Colonic mucosa (tissue), 4 donors: ENCODE measurements around the gene TNS3. TPM values are rescaled to one million over a fixed set of nuclear protein-coding genes. Genes with fewer than 3 reads are reported as not detected.

Source experiments
- DNase-seq: peaks from one replicate; pipeline ENCODE4 v3.0.0-alpha.2; 2020
- H3K27ac ChIP-seq: fragments of 200-600 bp; one replicate; pipeline ENCODE4 v1.8.0; 2021
- H3K27me3 ChIP-seq: fragments of 200-600 bp; one replicate; pipeline ENCODE4 v1.8.0; 2021
- H3K36me3 ChIP-seq: fragments of 200-600 bp; one replicate; pipeline ENCODE4 v1.8.0; 2021
- H3K4me1 ChIP-seq: fragments of 200-600 bp; one replicate; pipeline ENCODE4 v1.8.0; 2021; ENCODE audit warnings: mild to moderate bottlenecking
- H3K4me3 ChIP-seq: fragments of 200-600 bp; one replicate; pipeline ENCODE4 v1.8.0; 2021
- H3K9ac ChIP-seq, 2 donors: one replicate each; pipeline ENCODE4 v1.7.0; 2013; ENCODE audit warnings: control low read depth in 2 of 2, low read depth in 2 of 2, low read length in 2 of 2
- H3K9me3 ChIP-seq: fragments of 200-600 bp; one replicate; pipeline ENCODE4 v1.8.0; 2021
- intact Hi-C: fragments of 100-400 bp; cut with DNase I; formaldehyde crosslinking; loops from one replicate; pipeline ENCODE4 v1.14.1; 2022
- total RNA-seq, 2 donors: library from RNA; stranded (reverse); fragmentation: NEBNext Ultra II Directional in 1 of 2; extraction: Animal tissue kit (Norgen Biotek cat#: 25700) in 1 of 2; gene quantifications; one replicate each; pipeline ENCODE4 v1.2.1, GENCODE V29; 2021
- TF ChIP-seq, protein P1 (sequence below): fragments of 200-600 bp; IDR thresholded peaks from one replicate; pipeline ENCODE4 v1.8.0; 2022; ENCODE audit warnings: antibody characterized with exemption, mild to moderate bottlenecking
- donor health status: healthy.
- donor health status: DM: no; HTN: no; CAD: no.
- donor health status: DM: no; HTN: no; CAD: no.

The TNS3 gene
- total RNA-seq, 2 donors from 2014 or later = 41.1 to 58.2 TPM

- Histone ChIP-seq H3K4me3 (no peak overlapping the region), H3K27ac (peak overlapping the region; percentile 16), H3K36me3 (no peaks in the 10 kb centered on the region), H3K27me3 (no peaks in the 10 kb centered on the region), H3K4me1 (peaks cover 17% of the 10 kb centered on the region), H3K9me3 (no peaks in the 10 kb centered on the region), H3K9ac (peak overlapping the region in 1 of 2 donors; percentile 41)
- intact Hi-C loops = no loop called here
- TF ChIP-seq, protein P1, sequence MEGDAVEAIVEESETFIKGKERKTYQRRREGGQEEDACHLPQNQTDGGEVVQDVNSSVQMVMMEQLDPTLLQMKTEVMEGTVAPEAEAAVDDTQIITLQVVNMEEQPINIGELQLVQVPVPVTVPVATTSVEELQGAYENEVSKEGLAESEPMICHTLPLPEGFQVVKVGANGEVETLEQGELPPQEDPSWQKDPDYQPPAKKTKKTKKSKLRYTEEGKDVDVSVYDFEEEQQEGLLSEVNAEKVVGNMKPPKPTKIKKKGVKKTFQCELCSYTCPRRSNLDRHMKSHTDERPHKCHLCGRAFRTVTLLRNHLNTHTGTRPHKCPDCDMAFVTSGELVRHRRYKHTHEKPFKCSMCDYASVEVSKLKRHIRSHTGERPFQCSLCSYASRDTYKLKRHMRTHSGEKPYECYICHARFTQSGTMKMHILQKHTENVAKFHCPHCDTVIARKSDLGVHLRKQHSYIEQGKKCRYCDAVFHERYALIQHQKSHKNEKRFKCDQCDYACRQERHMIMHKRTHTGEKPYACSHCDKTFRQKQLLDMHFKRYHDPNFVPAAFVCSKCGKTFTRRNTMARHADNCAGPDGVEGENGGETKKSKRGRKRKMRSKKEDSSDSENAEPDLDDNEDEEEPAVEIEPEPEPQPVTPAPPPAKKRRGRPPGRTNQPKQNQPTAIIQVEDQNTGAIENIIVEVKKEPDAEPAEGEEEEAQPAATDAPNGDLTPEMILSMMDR = no peak
- DNase-seq = peak; percentile 94
These were observed 226.9 kb downstream of the TNS3 start for GRCh38 chr7:47354831-47355541.

- Histone ChIP-seq H3K4me1 (peaks cover 17% of the 10 kb centered on the region), H3K27ac (no peak overlapping the region), H3K4me3 (no peak overlapping the region), H3K9ac (no peak overlapping the region), H3K36me3 (no peaks in the 10 kb centered on the region), H3K27me3 (no peaks in the 10 kb centered on the region), H3K9me3 (no peaks in the 10 kb centered on the region)
- intact Hi-C loops = no loop called here
- no peak for DNase-seq
- TF ChIP-seq, protein P1 = no peak
These were observed 227.8 kb downstream of the TNS3 start for GRCh38 chr7:47354071-47354470.

- no peak for DNase-seq
- no peaks in the 10 kb centered on the region for H3K36me3 ChIP-seq
- H3K27me3 ChIP-seq = no peaks in the 10 kb centered on the region
- no peak overlapping the region for H3K9ac ChIP-seq
- H3K4me1 ChIP-seq = peaks cover 17% of the 10 kb centered on the region
- TF ChIP-seq, protein P1 = no peak
- H3K4me3 ChIP-seq = no peak overlapping the region
- no peaks in the 10 kb centered on the region for H3K9me3 ChIP-seq
- intact Hi-C loops = no loop called here
- no peak overlapping the region for H3K27ac ChIP-seq
These were observed 229.4 kb downstream of the TNS3 start for GRCh38 chr7:47352394-47352968.

- intact Hi-C loops = no loop called here
- TF ChIP-seq, protein P1 = no peak
These were observed 230.4 kb downstream of the TNS3 start for GRCh38 chr7:47351233-47352154.

GRCh38 chr7:47350425-47350824, 231.5 kb downstream of the TNS3 start:
- intact Hi-C loops = no loop called here

More at GRCh38 chr7:47351233-47352154, 230.4 kb downstream of the TNS3 start:
- H3K4me1 ChIP-seq = peaks cover 17% of the 10 kb centered on the region
- no peak overlapping the region for H3K9ac ChIP-seq
- no peak for DNase-seq
- no peak overlapping the region for H3K27ac ChIP-seq
- H3K9me3 ChIP-seq = no peaks in the 10 kb centered on the region
- H3K4me3 ChIP-seq = no peak overlapping the region
- no peaks in the 10 kb centered on the region for H3K36me3 ChIP-seq
- H3K27me3 ChIP-seq = no peaks in the 10 kb centered on the region

More at GRCh38 chr7:47350425-47350824, 231.5 kb downstream of the TNS3 start:
- Histone ChIP-seq H3K27me3 (no peaks in the 10 kb centered on the region), H3K4me3 (no peak overlapping the region), H3K9ac (no peak overlapping the region), H3K27ac (no peak overlapping the region), H3K4me1 (peaks cover 10% of the 10 kb centered on the region), H3K9me3 (no peaks in the 10 kb centered on the region), H3K36me3 (no peaks in the 10 kb centered on the region)
- TF ChIP-seq, protein P1 = no peak
- DNase-seq = no peak
